Stimulated activated naive CD8-positive, alpha-beta T cell treated with anti-CD3 and anti-CD28 coated beads, Interleukin-15, amount 100 ng/mL, for 72 hours (primary cell): ENCODE data around the gene ZNF490.
"Not testable (repeated sequence)": the region's sequence is repeated elsewhere in the genome, so short reads cannot be mapped to it uniquely, and the experiment has no call there.

Experiments
- ATAC-seq: fragments of 150-1000 bp; cut with Tn5 transposase; 2 replicates; pipeline ENCODE4 v1.10.0; 2021; ENCODE audit warnings: mild to moderate bottlenecking, moderate library complexity
- DNase-seq, 2 donors: peaks; one replicate each; pipeline ENCODE4 v3.0.0; 2021 to 2022
- H3K27ac Mint-ChIP-seq, 2 donors: one replicate each; pipeline ENCODE4 v1.8.0; 2022; ENCODE audit warnings: mild to moderate bottlenecking in 2 of 2, mixed read lengths in 2 of 2, moderate library complexity in 2 of 2
- H3K27me3 Mint-ChIP-seq: one replicate; pipeline ENCODE4 v1.8.0; 2022; ENCODE audit warnings: mixed read lengths
- H3K4me1 Mint-ChIP-seq: one replicate; pipeline ENCODE4 v1.8.0; 2022; ENCODE audit warnings: mild to moderate bottlenecking, mixed read lengths
- H3K4me3 Mint-ChIP-seq, 2 donors: one replicate each; pipeline ENCODE4 v1.8.0; 2022; ENCODE audit warnings: mild to moderate bottlenecking in 2 of 2, mixed read lengths in 2 of 2, moderate library complexity in 1 of 2
- H3K9me3 Mint-ChIP-seq, 2 donors: one replicate each; pipeline ENCODE4 v1.8.0; 2022; ENCODE audit warnings: mixed read lengths in 2 of 2

Gene ZNF490

DNA sequence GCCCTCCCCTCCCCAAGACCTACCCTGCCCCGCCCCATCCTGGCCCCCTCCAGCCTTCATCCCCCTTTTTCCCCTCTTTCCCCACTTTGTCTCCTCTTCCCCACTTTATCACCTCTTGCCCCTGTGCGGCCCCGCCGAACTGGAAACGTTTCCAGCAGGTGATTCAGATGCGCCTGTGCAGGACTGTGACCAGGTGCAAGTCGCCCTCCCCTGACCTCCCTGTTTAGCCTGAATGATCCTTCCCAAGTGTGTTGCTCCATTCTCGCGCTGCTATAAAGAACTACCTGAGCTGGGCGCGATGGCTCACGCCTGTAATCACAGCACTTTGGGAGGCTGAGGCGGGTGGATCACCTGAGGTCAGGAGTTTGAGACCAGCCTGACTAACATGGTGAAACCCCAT is 26.0 kb upstream of the ZNF490 start:
- Mint-ChIP-seq H3K27ac (peak overlapping the region in 1 of 2 donors; percentile 25), H3K27me3 (no peaks in the 10 kb centered on the region), H3K4me3 (no peak overlapping the region), H3K4me1 (peaks cover 43% of the 10 kb centered on the region), H3K9me3 (no peaks in the 10 kb centered on the region)
- no peak for ATAC-seq
- DNase-seq: no peak

DNA sequence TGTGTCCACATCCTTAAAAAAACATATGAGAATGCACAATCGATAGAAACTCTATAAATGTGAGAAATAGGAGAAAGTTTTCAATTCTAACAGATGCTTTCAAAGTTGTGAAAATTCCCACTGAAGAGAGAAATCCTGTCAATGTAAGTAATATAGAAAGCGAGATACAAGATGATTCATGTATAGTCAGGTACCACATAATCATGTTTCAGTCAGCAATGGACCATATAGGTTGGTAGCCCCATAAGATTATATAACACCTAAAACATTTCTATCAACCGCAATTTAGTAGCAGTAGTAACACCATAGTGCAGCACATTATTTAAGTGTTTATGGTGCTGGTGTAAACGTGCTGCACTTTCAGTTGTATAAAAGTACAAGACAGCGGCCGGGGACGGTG is 18.6 kb upstream of the ZNF490 start:
- Mint-ChIP-seq H3K4me3 (no peak overlapping the region), H3K27me3 (no peaks in the 10 kb centered on the region), H3K4me1 (peaks cover 5% of the 10 kb centered on the region), H3K9me3 (peaks cover 14 to 17% of the 10 kb centered on the region in 2 donors), H3K27ac (no peak overlapping the region)
- ATAC-seq (no peak), DNase-seq (no peak)

DNA sequence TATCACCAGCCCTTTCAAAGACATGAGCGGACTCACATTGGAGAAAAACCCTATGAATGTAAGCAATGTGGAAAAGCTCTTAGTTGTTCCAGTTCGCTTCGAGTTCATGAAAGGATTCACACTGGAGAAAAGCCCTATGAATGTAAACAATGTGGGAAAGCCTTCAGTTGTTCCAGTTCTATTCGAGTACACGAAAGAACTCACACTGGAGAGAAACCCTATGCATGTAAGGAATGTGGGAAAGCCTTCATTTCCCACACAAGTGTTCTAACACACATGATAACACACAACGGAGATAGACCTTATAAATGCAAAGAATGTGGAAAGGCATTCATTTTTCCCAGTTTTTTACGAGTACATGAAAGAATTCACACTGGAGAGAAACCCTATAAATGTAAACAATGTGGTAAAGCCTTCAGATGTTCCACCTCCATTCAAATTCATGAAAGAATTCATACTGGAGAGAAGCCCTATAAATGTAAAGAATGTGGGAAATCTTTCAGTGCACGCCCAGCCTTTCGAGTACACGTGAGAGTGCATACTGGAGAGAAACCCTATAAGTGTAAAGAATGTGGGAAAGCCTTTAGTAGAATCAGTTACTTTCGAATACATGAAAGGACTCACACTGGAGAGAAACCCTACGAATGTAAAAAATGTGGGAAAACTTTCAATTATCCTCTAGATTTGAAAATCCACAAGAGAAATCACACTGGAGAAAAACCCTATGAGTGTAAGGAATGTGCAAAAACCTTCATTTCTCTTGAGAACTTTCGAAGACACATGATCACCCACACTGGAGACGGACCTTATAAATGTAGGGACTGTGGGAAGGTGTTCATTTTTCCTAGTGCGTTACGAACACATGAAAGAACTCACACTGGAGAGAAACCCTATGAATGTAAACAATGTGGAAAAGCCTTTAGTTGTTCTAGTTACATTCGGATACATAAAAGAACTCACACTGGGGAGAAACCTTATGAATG is 17.7 kb upstream of the ZNF490 start:
- Mint-ChIP-seq H3K4me3 (no peak overlapping the region), H3K9me3 (peaks cover 14 to 17% of the 10 kb centered on the region in 2 donors), H3K4me1 (peaks cover 5% of the 10 kb centered on the region), H3K27ac (no peak overlapping the region), H3K27me3 (no peaks in the 10 kb centered on the region)
- DNase-seq (no peak), ATAC-seq (no peak)

DNA sequence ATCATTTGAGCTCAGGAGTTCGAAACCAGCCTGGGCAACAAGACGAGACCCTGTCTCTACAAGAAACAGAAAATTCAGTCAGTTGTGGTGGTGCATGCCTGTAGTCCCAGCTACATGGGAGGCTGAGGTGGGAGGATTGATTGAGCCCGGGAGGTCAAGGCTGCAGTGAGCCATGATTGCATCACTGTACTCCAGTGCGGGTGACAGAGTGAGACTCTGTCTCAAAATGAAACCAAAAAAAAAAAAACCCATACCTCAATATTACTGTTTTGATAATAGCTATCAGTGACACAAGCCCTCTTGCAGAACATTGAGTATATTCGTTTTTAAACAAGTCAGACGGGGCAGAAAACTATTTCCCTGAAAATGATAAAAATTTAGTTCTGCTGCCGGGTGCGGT is 16.3 kb upstream of the ZNF490 start:
- Mint-ChIP-seq H3K9me3 (peaks cover 14 to 17% of the 10 kb centered on the region in 2 donors), H3K4me3 (no peak overlapping the region), H3K27me3 (no peaks in the 10 kb centered on the region), H3K27ac (peak overlapping the region in 1 of 2 donors; percentile 82), H3K4me1 (peaks cover 5% of the 10 kb centered on the region)
- ATAC-seq (peak; percentile 37), DNase-seq (no peak)

DNA sequence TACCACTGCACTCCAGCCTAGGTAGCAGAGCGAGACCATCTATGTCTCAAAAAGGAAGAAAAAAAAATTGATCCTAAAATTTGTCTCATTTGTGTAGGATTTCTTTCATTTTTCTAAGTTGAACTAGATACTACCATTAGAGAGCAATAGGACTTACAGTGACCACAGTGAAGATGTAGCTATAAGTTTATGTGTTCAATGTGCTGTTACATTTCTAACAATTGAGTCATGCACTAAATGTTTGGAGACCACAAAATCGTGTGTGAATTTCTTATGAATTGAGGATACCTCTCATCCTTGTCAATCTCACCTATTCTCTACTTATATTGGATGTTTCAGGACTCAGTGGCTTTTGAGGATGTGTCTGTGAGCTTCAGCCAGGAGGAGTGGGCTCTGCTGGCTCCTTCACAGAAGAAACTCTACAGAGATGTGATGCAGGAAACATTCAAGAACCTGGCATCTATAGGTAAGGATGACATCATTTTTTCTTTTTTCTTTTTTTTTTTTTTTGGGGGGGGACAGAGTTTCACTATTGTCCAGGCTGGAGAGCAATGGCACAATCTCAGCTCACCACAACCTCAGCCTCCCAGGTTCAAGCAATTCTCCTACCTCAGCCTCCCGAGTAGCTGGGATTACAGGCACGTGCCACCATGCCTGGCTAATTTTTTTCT is 12.9 kb upstream of the ZNF490 start:
- Mint-ChIP-seq H3K9me3 (peaks cover 8% of the 10 kb centered on the region in 2 donors), H3K4me1 (peaks cover 7% of the 10 kb centered on the region), H3K27ac (no peak overlapping the region), H3K4me3 (no peak overlapping the region), H3K27me3 (no peaks in the 10 kb centered on the region)
- ATAC-seq: no peak
- no peak for DNase-seq

DNA sequence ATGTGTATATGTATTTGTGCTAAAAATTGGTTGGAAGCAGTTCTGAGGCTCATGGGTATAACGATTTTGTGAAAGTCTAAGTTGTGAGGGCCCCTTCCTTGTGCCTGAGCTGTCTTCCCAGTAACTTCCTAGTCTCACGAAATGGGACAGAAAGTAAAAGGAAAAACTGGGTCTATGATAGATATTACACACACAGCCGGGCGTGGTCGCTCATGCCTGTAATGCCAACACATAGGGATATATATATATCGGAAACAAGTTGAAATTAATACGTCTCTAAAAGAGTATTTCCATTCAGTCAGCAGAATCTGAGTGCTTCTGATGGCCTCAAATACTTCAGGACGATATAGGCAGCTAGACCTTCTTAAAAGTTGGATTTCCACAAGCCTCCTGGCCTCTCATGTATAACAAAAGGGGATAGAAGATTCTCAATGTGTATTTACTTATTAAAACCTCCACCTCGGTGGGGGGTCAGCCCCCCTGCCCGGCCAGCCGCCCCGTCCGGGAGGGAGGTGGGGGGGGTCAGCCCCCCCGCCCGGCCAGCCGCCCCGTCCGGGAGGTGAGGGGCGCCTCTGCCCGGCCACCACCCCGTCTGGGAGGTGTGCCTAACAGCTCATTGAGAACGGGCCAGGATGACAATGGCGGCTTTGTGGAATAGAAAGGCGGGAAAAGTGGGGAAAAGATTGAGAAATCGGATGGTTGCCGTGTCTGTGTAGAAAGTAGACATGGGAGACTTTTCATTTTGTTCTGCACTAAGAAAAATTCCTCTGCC is 10.8 kb upstream of the ZNF490 start:
- H3K27ac Mint-ChIP-seq, DNase-seq, H3K4me3 Mint-ChIP-seq, H3K9me3 Mint-ChIP-seq, H3K27me3 Mint-ChIP-seq, ATAC-seq: not testable (repeated sequence)
- peaks cover 15% of the 10 kb centered on the region for H3K4me1 Mint-ChIP-seq

DNA sequence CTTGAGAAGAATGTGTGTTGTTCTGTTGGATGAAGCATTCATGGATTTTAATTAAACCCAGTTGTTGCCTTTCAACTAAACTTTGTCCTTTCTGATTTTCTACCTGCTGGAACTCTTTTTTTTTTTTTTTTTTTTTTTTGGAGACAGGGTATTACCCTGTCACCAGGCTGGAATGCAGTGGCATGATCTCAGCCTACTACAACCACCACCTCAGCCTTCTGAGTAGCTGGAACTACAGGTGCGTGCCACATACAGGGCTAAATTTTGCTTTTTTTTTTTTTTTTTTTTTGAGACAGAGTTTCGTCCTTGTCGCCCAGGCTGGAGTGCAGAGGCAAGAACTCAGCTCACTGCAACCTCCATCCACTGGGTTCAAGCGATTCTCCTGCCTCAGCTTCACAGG is 7.0 kb upstream of the ZNF490 start:
- no peak for DNase-seq
- H3K4me1 Mint-ChIP-seq: peaks cover 43% of the 10 kb centered on the region
- H3K4me3 Mint-ChIP-seq: no peak overlapping the region
- H3K27me3 Mint-ChIP-seq: no peaks in the 10 kb centered on the region
- no peaks in the 10 kb centered on the region for H3K9me3 Mint-ChIP-seq
- H3K27ac Mint-ChIP-seq: peak overlapping the region in 1 of 2 donors; percentile 48
- no peak for ATAC-seq

DNA sequence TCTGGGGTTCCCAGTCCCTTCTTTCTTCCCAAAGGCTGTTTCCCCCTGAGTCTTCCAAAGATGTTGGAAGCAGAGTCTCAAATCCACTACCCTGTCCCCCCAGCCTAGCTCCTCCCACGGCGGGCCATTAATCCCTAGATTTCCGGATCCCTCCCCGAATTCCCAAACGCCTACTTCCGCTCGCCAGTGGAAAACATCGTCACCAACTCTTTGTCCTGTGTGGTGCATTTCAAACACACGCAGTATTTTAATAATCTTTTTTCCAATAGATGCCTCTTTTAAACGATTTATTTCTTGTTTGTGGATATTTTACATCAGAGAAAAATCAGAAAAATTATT is 717 bp upstream of the ZNF490 start:
- Mint-ChIP-seq H3K27me3 (no peaks in the 10 kb centered on the region), H3K27ac (peak overlapping the region; percentile 97 to 98), H3K4me1 (peaks cover 40% of the 10 kb centered on the region), H3K4me3 (peak overlapping the region; percentile 99 to 100), H3K9me3 (no peaks in the 10 kb centered on the region)
- ATAC-seq (no peak), DNase-seq (no peak)

DNA sequence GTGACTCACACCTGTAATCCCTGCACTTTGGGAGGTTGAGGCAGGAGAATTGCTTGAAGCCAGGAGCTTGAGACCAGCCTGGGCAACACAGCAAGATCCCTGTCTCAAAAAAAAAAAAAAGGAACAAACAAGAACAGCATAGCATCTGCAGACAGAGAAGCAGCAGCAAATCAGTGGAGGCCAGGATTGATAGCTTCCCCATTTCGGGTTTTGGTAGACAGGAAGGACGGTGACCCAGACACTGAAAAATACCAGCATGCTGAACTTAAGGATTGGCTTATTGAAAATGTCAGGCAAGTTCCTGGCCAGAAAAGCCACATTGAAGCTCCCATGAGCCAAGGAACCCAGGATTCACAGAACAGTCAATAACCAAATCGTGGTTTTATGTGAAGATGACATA is 3.0 kb downstream of the ZNF490 start:
- H3K27ac Mint-ChIP-seq: no peak overlapping the region
- no peaks in the 10 kb centered on the region for H3K9me3 Mint-ChIP-seq
- no peak for DNase-seq
- H3K27me3 Mint-ChIP-seq: no peaks in the 10 kb centered on the region
- peaks cover 27% of the 10 kb centered on the region for H3K4me1 Mint-ChIP-seq
- ATAC-seq: no peak
- H3K4me3 Mint-ChIP-seq: no peak overlapping the region

DNA sequence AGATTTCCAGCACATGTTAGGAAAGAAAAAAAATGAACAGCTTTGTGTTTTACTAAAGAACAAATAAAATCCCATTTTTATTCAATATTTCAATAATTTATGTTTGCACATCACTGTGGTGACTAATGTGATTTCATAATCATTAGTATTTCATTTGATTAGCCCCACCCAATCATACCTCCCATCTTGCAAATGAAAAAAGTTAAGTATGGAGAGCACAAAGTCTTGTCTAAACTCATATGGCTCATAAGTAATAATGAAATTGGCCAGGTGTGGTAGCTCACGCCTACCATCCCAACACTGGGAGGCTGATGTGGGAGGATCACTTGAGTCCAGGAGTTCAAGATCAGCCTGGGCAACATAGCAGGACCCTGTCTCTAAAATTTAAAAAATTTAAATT is 3.8 kb downstream of the ZNF490 start:
- Mint-ChIP-seq H3K27me3 (no peaks in the 10 kb centered on the region), H3K27ac (no peak overlapping the region), H3K4me1 (peaks cover 25% of the 10 kb centered on the region), H3K9me3 (no peaks in the 10 kb centered on the region), H3K4me3 (no peak overlapping the region)
- ATAC-seq (no peak), DNase-seq (no peak)

DNA sequence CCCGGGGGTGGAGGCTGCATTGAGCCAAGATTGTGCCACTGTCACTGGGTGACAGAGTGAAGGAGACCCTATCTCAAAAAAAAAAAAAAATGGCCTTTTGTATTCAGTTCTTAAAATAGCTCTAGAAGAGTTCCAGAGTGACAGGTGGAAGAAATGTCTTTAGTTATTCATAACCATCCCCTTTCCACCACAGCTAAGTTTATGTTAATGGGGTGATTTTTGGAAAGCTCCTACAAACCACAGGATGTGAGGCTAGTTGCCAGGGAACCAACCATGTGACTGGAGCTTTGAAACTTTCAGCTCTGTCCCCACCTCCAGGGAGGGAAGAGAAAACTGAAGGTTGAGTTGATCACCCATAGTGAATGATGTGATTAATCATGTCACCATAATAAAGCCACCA is 6.9 kb downstream of the ZNF490 start:
- H3K27me3 Mint-ChIP-seq: no peaks in the 10 kb centered on the region
- H3K4me3 Mint-ChIP-seq: no peak overlapping the region
- no peaks in the 10 kb centered on the region for H3K9me3 Mint-ChIP-seq
- H3K27ac Mint-ChIP-seq: peak overlapping the region in 1 of 2 donors; percentile 12
- ATAC-seq: peak; percentile 100
- peaks cover 14% of the 10 kb centered on the region for H3K4me1 Mint-ChIP-seq
- DNase-seq: peak; percentile 27 to 74

DNA sequence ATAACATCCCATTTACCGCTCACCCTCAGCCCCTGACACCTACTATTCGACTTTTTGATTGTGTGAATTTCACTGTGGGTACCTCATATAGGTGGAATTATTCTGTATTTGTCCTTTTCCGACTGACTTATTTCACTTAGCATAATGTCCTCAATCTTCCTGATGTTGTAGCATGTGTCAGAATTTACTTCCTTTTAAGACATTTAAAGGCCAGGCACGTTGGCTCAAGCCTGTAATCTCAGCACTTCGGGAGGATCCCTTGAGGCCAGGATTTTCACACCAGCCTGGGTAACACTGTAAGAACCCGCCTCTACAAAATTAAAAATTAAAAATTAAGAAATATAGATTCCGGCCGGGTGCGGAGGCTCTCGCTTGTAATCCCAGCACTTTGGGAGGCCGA is 13.0 kb downstream of the ZNF490 start:
- ATAC-seq (no peak), DNase-seq (peak in 1 of 2 donors; percentile 4)
- Mint-ChIP-seq H3K27ac (no peak overlapping the region), H3K4me3 (no peak overlapping the region), H3K9me3 (no peaks in the 10 kb centered on the region), H3K4me1 (no peaks in the 10 kb centered on the region), H3K27me3 (no peaks in the 10 kb centered on the region)

DNA sequence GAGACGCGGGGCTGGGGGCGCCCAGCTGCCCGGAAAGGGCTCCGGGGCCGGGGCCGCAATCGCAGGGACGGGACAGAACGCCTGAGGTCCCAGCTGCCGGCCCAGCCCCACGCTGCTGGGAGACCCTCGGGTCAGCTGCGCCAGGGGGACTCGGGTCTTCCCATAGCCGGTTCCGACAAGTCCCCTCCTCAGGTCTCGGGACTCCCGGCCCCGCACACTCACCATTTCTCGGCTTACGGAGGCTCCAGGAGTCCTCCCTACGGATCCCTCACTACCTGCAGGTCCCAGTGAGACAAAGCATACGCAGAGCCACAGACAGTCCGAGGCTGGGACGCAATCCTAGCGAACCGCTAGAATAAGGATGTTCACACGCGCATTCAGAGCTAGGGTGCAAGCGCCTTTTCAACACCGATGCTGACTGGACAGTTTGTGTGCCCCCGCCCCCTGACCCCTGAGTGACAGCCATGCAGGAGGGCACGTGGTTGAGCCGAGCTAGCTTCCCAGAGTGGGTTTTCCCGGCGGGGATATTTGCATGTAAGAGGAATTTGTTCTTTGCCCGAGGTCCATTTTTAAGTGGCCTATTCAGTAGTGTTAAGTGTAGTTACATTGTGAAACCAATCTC is 13.6 kb downstream of the ZNF490 start:
- no peaks in the 10 kb centered on the region for H3K9me3 Mint-ChIP-seq
- DNase-seq: peak in 1 of 2 donors; percentile 5
- no peak overlapping the region for H3K27ac Mint-ChIP-seq
- H3K27me3 Mint-ChIP-seq: no peaks in the 10 kb centered on the region
- no peak for ATAC-seq
- no peaks in the 10 kb centered on the region for H3K4me1 Mint-ChIP-seq
- no peak overlapping the region for H3K4me3 Mint-ChIP-seq

DNA sequence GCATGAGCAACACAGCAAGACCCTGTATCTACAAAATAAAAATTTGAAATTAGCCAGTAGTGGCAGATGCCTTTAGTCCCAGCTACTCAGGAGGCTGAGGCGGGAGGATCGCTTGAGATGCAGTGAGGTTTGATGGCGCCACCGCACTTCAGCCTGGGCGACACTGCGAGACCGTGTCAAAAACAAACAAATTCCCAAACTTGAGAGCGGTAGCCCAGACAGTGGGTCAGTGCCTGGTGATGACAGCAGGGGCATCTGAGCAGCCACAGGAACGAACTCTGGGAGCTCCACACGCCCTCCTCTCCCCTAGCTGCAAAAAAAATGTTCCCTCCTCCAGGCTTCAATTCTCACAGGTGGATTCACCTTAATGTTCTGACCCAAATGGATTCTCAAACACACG is 14.1 kb downstream of the ZNF490 start:
- Mint-ChIP-seq H3K4me1 (no peaks in the 10 kb centered on the region), H3K4me3 (no peak overlapping the region), H3K27ac (no peak overlapping the region), H3K9me3 (no peaks in the 10 kb centered on the region), H3K27me3 (no peaks in the 10 kb centered on the region)
- no peak for DNase-seq
- ATAC-seq: no peak

DNA sequence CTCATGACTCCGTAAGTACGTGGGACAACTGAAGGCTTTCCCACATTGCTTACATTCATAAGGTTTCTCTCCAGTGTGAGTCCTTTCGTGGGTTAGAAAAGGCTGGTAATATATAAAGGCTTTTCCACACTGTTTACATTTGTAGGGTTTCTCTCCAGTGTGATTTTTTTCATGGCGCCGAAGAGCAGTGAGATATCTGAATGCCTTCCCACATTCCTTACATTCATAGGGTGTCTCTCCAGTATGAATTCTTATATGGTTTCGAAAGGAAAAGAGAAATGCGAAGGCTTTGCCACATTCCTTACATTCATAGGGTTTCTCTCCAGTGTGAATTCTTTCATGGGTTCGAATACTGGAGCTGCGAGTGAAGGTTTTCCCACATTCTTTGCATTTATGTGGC is 29.5 kb downstream of the ZNF490 start:
- H3K27me3 Mint-ChIP-seq: no peaks in the 10 kb centered on the region
- ATAC-seq: no peak
- no peaks in the 10 kb centered on the region for H3K4me1 Mint-ChIP-seq
- no peak overlapping the region for H3K27ac Mint-ChIP-seq
- DNase-seq: no peak
- H3K9me3 Mint-ChIP-seq: peaks cover 22 to 29% of the 10 kb centered on the region in 2 donors
- no peak overlapping the region for H3K4me3 Mint-ChIP-seq
